Measurements from ENCODE around the gene KLHL28.

GRCh38 chr14:44963775-44964380, 2.1 kb upstream of the KLHL28 start:
- TF ChIP-seq CTCF (IDR thresholded peaks at IDR 0.05 in 2 of 3, conservative IDR thresholded peaks at IDR 0.05 in 1 of 3; ENCODE audit: borderline replicate concordance in 1 of 3, insufficient read depth in 1 of 3, low read depth in 2 of 3, low read length in 2 of 3), result no peak
- TF ChIP-seq POLR2AphosphoS5 (IDR thresholded peaks at IDR 0.05; ENCODE audit: low read depth, low read length), result no peak
- no peak for TF ChIP-seq POLR2A (IDR thresholded peaks at IDR 0.05; ENCODE audit: borderline replicate concordance, extremely low read depth, insufficient read depth, insufficient read length)
- TF ChIP-seq RAD21 (IDR thresholded peaks at IDR 0.05; ENCODE audit: low read depth), result no peak
- no peak for TF ChIP-seq SRF (IDR thresholded peaks at IDR 0.05; ENCODE audit: low read depth)
- TF ChIP-seq EZH2 (IDR thresholded peaks at IDR 0.05), result no peak
- TF ChIP-seq EZH2phosphoT487 (IDR thresholded peaks at IDR 0.05; ENCODE audit: borderline replicate concordance), result no peak
